Activated T-cell treated with anti-CD3 and anti-CD28 coated beads for 24 hours (primary cell): ENCODE measurements around the gene POC5.

ENCODE experiments used
- DNase-seq: peaks from one replicate; pipeline ENCODE4 v3.0.0-alpha.2; 2020; ENCODE audit warnings: low read depth

The POC5 gene

DNA sequence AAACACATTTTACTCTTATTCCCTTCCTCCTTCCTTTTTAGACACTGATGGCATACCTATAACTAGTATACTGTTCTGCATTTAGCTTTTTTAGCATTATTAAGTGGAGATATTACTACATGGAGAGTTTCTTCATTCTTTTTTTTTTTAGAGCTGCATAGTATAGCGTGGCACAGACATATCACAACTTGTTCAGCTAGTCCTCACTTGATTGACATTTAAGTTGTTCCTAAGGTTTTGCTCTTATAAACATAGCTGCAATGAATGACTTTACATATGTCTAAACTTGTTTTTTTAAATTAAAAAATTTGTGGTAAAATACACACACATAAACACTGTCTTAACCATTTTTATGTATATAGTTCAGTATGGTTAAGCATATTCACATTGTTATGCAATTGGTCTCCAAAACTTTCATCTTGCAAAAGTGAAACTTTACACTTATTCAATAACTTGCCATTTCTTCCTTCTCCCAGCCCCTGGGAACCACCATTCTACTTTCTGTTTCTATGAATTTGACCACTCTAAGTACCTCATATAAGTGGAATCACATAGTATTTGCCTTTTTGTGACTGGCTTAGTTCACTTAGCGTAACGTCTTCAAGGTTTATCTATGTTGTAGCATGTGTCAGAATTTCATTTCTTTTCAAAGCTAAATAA is 57.3 kb downstream of the POC5 start:
- no peak for DNase-seq

DNA sequence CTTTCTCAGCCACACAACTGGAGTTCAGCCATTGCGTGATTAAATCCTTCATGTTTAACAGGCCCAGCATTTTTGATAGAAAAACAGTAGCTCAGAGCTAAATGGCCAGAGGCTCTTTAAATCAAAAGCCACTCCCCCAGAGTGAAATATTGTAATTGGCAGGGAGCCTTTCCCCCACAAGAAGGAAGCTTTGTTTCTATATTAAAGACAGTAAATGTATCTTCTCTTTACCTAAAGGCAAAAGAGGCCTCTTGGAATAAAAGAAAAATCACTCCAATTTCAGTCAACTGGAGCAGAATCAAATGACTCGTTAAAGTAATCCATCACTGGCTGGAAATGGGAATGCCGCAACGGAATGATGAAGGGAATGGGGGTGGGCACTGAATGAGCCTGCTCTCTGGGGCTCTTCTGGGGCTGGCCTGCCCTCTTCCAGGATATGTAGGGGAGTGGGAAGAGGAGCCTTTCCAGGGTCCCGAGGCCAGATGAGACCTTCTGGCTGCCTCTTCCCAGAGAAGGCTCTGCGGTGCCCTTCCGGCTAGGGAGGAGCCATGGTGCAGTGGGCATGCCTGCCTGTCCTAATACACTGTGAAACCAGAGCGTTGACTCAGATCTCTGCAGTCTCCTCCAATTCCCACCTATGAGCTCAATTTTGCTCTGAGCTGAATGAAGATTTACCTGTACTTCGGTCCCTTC is 60.8 kb downstream of the POC5 start:
- no peak for DNase-seq

DNA sequence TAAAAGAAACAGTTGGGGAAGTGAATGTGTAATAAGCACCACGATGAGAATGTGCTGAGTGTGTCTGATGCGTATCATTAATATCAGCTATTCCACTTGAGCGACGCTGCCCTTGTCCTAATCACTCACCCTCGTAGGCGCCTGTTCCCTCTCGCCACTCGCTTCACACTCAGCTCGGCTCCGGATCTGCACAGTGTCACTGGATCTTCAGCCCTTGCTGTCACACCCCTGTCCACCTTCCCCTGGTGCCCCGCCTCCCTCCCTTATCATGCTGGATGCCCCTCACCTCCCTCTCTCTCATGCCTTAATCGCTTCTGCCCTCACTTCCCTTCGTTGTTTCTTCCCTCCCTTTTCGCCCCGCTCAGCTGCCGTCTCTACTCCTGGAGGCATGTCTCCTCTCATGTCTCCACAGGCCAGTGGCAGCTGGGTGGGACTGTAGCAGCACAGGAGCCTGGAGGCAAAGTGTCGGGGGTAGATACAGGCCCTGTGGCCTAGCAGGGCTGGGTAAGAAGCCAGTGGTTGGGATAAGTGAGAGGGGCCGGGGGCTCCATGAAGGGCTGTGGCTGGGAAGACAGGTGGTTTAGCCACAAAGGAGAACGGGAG is 62.4 kb downstream of the POC5 start:
- DNase-seq = no peak

DNA sequence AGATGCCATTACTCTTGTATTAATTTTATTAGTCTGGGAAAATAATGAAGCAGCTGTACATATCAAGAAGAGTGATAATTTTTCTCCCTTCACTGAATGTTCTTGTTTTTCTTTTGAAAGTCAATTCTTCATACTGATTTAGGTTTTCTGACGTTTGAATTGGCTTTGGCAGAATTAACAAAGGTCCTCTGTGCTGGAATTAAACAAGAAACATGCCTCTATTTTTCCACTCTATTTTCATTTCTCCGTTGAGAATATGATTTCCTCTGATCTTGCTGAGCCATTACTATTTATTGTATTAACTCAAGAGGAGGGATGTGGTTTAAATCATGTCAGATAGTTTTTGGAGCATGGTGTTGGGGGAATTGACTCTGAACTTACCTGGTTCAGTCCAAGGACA is 63.7 kb downstream of the POC5 start:
- no peak for DNase-seq

DNA sequence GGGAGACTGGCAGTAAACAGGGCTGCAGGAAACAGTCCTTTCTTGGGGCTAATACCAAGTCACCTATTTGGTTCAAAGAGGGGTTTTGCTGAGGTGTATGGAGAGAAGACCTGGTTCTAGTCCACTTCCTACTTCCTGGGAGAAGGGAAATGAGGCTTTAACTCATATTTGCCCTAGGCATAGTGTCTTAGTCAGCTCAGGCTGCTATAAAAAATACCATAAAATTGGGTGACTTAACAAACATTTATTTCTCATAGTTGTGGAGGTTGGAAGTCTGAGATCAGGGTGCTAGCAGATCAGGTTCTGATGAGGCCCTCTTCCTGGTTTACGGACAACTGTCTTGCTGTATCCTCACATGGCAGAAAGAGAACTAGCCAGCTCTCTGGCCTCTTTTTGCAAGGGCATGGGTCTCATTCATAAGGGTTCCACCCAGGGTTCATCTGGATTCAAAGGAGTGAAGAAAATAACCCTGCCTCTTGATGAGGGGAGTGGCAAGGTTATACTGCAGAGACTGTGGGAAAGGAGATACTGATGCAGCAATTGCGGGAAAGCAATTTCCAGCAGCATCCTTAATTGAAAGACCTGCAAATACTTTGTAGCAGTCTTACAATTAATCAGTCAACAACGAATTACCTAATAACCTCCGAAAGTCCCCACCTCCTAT is 65.5 kb downstream of the POC5 start:
- DNase-seq = no peak

DNA sequence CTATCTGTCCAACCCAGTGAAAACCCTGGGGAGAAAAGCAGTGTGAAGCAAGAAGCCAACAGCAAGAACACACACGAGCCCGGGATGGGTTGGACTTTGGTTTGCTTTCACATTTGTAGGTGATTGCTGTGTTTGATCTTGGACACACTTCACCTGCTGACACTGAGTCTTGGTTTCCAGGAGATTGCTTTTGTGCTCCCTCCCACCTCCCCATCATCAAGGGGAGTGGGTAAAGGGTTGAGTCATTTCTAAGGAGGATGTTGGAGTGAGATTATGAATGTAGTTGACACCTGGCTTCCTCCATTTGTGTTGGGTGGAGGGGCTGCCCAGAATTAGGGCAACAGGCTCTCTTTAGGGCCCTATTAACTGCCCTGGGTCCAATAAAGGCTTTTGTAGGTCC is 68.5 kb downstream of the POC5 start:
- DNase-seq = no peak

DNA sequence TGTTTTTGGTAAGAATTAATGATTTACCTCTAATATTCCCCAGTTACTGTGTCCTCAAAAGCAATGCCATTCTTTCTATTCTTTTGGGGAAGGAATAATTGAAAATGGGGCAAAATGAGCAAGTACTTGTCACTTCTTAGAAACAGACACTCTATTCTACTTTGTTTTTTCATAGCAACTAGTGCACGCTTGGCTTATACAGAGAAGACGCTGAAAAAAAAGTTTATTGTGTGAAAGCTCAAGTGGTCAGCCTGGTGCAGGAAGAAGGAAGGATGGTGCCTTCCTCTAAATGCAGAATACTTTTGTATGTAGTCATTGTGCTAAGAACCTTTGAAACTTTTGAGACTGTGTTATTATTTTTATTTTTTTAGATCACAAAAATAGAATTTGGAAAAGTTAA is 76.4 kb downstream of the POC5 start:
- no peak for DNase-seq

DNA sequence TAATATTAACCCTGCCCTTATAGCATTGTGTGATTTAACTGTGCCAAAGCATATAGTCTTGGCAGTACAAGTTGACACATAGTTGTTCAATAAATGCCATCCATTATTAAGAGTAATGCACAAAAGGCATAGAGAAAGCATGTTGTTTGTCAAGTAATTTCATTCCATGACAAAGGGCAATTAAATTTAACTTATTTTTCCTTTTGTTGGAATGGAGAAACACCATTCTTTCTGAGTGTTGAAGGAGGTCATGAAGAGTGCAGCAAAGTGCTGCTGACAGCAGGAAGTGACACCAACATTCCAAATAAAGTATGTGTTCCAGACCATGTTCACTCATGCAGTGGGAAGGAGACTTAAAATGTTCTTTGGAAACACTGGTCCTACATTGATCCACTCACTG is 76.8 kb downstream of the POC5 start:
- no peak for DNase-seq

DNA sequence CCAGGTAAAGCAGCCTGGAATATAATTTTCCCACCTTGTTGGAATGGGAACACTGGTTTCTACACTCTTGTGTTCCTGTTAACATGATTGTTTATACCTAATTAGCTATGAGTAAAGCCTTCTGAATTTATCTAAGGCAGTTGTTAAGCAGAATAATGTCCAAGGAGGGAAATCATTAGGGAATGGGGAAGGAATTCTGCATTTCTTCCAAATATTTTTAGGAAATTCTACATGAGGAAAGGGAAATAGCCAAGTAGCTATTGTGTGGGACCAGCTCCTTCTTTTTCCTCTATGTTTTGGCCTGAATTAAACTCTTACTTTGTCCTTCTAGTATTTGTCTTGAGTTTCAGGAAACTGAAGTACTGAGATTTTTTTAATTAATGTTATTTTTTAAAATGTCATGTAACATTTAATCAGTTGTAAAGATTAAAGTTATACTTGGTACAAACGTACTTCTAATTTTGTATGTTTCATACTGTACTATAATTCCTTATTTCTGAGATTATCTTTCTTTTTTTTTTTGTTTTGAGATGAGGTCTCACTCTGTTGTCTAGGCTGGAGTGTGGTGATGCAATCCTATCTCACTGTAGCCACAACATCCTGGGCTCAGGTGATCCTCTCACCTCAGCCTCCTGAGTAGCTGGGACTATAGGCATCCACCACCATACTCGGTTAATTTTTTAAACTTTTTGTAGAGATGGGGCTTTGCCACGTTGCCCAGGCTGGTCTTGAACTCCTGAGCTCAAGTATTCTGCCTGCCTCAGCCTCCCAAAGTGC is 77.5 kb downstream of the POC5 start:
- no peak for DNase-seq

DNA sequence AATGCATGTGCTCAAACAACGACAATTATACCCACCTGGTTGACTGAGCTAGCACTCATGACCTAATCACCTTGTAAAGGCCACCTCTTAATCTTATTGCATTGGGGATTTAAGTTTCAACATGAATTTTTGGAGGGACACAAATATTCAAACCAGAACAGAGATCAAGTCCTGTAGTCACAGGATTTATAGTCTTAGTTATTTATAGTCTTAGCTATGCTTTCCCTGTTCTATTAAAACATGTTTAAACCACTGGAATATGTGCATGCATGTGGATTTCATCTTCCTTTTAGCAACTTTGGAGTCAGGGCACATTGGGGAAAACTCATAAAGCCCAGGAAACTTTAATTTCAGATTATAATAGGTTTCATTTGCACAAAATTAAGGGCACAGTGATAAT is 79.3 kb downstream of the POC5 start:
- no peak for DNase-seq

DNA sequence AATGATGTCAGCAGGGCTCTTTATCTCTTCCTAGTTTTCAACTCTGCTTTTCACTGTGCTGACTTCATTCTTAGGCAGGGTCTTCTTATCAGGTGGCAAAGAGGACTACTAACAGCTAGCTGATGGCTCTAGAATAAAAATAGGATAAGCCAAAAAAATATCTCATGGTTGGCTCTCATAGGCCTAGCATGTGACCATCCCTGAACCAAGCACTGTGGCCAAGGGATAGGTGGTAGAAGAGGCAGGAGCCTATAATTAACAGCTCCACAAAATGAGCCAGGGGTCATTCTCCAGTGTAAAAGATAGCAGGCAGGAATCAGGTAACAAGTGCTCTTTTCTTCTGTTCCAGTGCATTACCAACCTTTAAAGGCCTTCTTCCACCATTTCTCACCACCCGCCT is 84.9 kb downstream of the POC5 start:
- no peak for DNase-seq

DNA sequence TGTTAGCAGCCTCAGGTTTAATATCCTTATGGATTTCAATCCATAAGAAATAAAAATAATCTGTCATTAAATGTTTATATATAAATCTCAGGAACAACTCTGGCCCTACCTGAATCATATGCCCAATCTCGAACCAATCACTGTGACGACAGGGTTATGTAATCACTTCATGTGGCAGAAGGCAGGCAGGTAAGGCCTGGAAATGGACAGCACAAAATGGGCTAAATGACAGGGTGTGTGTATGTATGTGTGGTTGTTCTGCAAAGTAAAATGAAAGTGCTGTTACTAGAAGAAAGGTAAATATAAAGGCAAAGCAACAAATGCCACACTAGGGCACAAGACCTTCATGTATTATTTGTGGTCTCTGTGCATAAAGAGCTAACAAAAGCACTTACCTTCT is 86.4 kb downstream of the POC5 start:
- no peak for DNase-seq

DNA sequence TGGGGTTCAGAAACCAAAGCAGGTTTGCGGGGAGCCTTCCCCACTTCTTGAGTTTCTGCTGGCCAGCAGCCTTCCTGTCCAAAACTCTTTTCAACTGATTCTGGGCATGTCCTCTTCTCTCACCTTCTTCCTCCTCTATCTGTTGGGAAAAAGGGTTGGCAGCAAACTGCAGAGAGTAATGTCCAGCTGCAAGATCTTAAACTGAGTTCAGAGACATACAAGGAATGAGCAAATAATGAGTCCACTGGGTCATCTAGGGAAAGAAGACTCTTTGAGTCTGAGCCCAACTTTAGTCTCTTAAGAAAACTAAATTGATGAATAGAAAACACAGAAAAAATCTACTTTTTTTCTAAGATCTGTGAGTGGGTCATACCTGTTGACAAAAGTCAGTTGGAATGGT is 89.4 kb downstream of the POC5 start:
- no peak for DNase-seq

DNA sequence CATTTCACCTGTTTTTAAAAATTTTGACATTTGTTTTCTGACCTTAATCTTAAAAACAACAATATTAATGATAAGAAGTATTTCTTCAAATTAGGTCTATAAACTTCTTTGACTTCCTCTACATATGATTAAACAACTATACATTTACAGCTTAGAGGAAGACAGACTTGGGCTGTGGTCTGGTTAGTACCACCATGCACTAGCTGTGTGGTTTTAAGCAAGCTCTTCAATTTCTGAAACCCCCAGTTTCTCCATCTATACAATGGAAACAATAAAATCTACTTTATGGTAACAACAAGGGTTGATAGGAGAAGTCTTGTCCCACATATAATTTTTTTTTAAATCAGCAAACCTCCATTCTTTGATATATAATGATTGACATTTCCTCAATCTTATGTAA is 90.3 kb downstream of the POC5 start:
- no peak for DNase-seq
